Activated CD4-positive, alpha-beta T cell treated with anti-CD3 and anti-CD28 coated beads for 36 hours (primary cell): ENCODE results near the gene UBC. TPM values are rescaled to one million over a fixed set of nuclear protein-coding genes. Genes with fewer than 3 reads are reported as not detected.

ENCODE experiments used
- ATAC-seq: fragments of 200-7000 bp; cut with Tn5 transposase; one replicate; pipeline ENCODE4 v1.10.0; 2021; ENCODE audit warnings: mild to moderate bottlenecking, moderate library complexity
- CTCF ChIA-PET: fragments of 350-600 bp; sonication (Branson Sonifier 250); formaldehyde crosslinking; loops from one replicate; lab custom pipeline; 2021; ENCODE audit warnings: antibody characterized with exemption; lab: Charles Lee
- POLR2A ChIA-PET: fragments of 350-600 bp; sonication (Branson Sonifier 250); formaldehyde crosslinking; loops from one replicate; lab custom pipeline; 2021; ENCODE audit warnings: antibody characterized with exemption, inconsistent platforms; lab: Charles Lee
- DNase-seq: peaks from one replicate; pipeline ENCODE4 v3.0.0-alpha.2; 2020
- H3K27ac Mint-ChIP-seq: one replicate; pipeline ENCODE4 v1.8.0; 2021; ENCODE audit warnings: mixed read lengths
- H3K27me3 Mint-ChIP-seq: one replicate; pipeline ENCODE4 v1.8.0; 2021; ENCODE audit warnings: mixed read lengths
- H3K36me3 Mint-ChIP-seq: one replicate; pipeline ENCODE4 v1.8.0; 2021; ENCODE audit warnings: low read depth, mixed read lengths
- H3K4me1 Mint-ChIP-seq: one replicate; pipeline ENCODE4 v1.8.0; 2021; ENCODE audit warnings: mixed read lengths
- H3K4me3 Mint-ChIP-seq: one replicate; pipeline ENCODE4 v1.8.0; 2021; ENCODE audit warnings: mild to moderate bottlenecking, moderate library complexity, mixed read lengths
- H3K9me3 Mint-ChIP-seq: one replicate; pipeline ENCODE4 v1.8.0; 2021; ENCODE audit warnings: low read depth, mixed read lengths
- intact Hi-C, 2 experiments: fragments of 100-400 bp; cut with DNase I in 1 of 2; cut with micrococcal nuclease in 1 of 2; formaldehyde crosslinking; loops; one replicate each; pipeline versions ENCODE4 v1.14.2 to v1.15.1; 2022 to 2024; cut with DNase I, micrococcal nuclease
- total RNA-seq, 2 experiments: library from RNA; stranded (reverse); gene quantifications; one replicate each; pipeline ENCODE4 v1.2.3, GENCODE V29; 2021

UBC gene
- total RNA-seq, result 100 to 1,000 TPM; 809 to 936 TPM

- H3K36me3 Mint-ChIP-seq, result peaks cover 42% of the 10 kb centered on the region
- DNase-seq (peak; percentile 93), ATAC-seq (peak; percentile 28)
- ChIA-PET POLR2A (interaction anchor here (0.5 to 4.1 kb wide), 9 partner anchors 7 to 346 kb away, joined by 3 to 39 read pairs (median 6); no protein-coding TSS in a partner anchor), CTCF (interaction anchor here (0.7 to 8.3 kb wide), 4 partner anchors 8 to 167 kb away, joined by 3 to 92 read pairs (median 46); no protein-coding TSS in a partner anchor)
- intact Hi-C loops, result loop anchor here (1.0 to 10.0 kb wide), 9 partner anchors 13 to 1940 kb away; partner anchors contain the start of genes BRI3BP (in 1 of the 2), NCOR2 (in 1 of the 2), OGFOD2 (in 1 of the 2) and RILPL2 (in 1 of the 2)
- H3K4me1 Mint-ChIP-seq, result peaks cover 80% of the 10 kb centered on the region
- H3K27me3 Mint-ChIP-seq, result no peaks in the 10 kb centered on the region
- H3K4me3 Mint-ChIP-seq, result peak within 1 kb of the TSS; percentile 100
- no peaks in the 10 kb centered on the region for H3K9me3 Mint-ChIP-seq
- peak within 1 kb of the TSS; percentile 100 for H3K27ac Mint-ChIP-seq
Observed at GRCh38 chr12:124914392-124915238, at the start of gene UBC. TSS of gene UBC (minus strand) at chr12:124914650. CDS start at chr12:124913771, 879 bp downstream.

GRCh38 chr12:124963211-124963610 lies 48.8 kb upstream of the UBC start:
- CTCF ChIA-PET, result interaction anchor here (0.6 kb wide), 1 partner anchor 18 kb away, joined by 3 read pairs; no protein-coding TSS in a partner anchor
- no peak overlapping the region for H3K4me3 Mint-ChIP-seq
- H3K27ac Mint-ChIP-seq, result no peak overlapping the region
- intact Hi-C loops, result no loop called here
- ATAC-seq (no peak), DNase-seq (no peak)
- H3K27me3 Mint-ChIP-seq, result no peaks in the 10 kb centered on the region
- H3K4me1 Mint-ChIP-seq, result no peaks in the 10 kb centered on the region
- no peaks in the 10 kb centered on the region for H3K9me3 Mint-ChIP-seq
- peaks cover 52% of the 10 kb centered on the region for H3K36me3 Mint-ChIP-seq
- POLR2A ChIA-PET, result no interaction called here

GRCh38 chr12:124961055-124961454 lies 46.6 kb upstream of the UBC start:
- Mint-ChIP-seq H3K9me3 (no peaks in the 10 kb centered on the region), H3K4me1 (no peaks in the 10 kb centered on the region), H3K4me3 (no peak overlapping the region), H3K36me3 (peaks cover 53% of the 10 kb centered on the region), H3K27ac (no peak overlapping the region), H3K27me3 (no peaks in the 10 kb centered on the region)
- ChIA-PET POLR2A (interaction anchor here (0.5 kb wide), 1 partner anchor 13 kb away, joined by 5 read pairs; no protein-coding TSS in a partner anchor), CTCF (no interaction called here)
- intact Hi-C loops, result no loop called here
- ATAC-seq (no peak), DNase-seq (no peak)

- Mint-ChIP-seq H3K27ac (no peak overlapping the region), H3K4me1 (no peaks in the 10 kb centered on the region), H3K9me3 (no peaks in the 10 kb centered on the region), H3K27me3 (no peaks in the 10 kb centered on the region), H3K36me3 (peaks cover 40% of the 10 kb centered on the region), H3K4me3 (no peak overlapping the region)
- no peak for DNase-seq
- no peak for ATAC-seq
- CTCF ChIA-PET, result interaction anchor here (0.5 kb wide), 1 partner anchor 72 kb away, joined by 3 read pairs; no protein-coding TSS in a partner anchor
- intact Hi-C loops, result no loop called here
- POLR2A ChIA-PET, result no interaction called here
Observed at GRCh38 chr12:124956571-124956970, 42.1 kb upstream of the UBC start.

GRCh38 chr12:124954771-124955170 lies 40.3 kb upstream of the UBC start:
- intact Hi-C loops, result no loop called here
- no peak overlapping the region for H3K4me3 Mint-ChIP-seq
- ChIA-PET CTCF (interaction anchor here (1.1 to 2.3 kb wide), 3 partner anchors 9 to 48 kb away, joined by 3 to 6 read pairs (median 4); no protein-coding TSS in a partner anchor), POLR2A (no interaction called here)
- ATAC-seq, result no peak
- no peak overlapping the region for H3K27ac Mint-ChIP-seq
- DNase-seq, result no peak
- H3K36me3 Mint-ChIP-seq, result peaks cover 37% of the 10 kb centered on the region
- H3K27me3 Mint-ChIP-seq, result no peaks in the 10 kb centered on the region
- H3K9me3 Mint-ChIP-seq, result no peaks in the 10 kb centered on the region
- no peaks in the 10 kb centered on the region for H3K4me1 Mint-ChIP-seq

- CTCF ChIA-PET, result interaction anchor here (0.7 to 2.3 kb wide), 4 partner anchors 8 to 47 kb away, joined by 3 to 6 read pairs (median 4); no protein-coding TSS in a partner anchor
- no peak overlapping the region for H3K27ac Mint-ChIP-seq
- no peaks in the 10 kb centered on the region for H3K9me3 Mint-ChIP-seq
- H3K27me3 Mint-ChIP-seq, result no peaks in the 10 kb centered on the region
- ATAC-seq (no peak), DNase-seq (no peak)
- intact Hi-C loops, result no loop called here
- no peaks in the 10 kb centered on the region for H3K4me1 Mint-ChIP-seq
- no peak overlapping the region for H3K4me3 Mint-ChIP-seq
- H3K36me3 Mint-ChIP-seq, result peaks cover 36% of the 10 kb centered on the region
- POLR2A ChIA-PET, result interaction anchor here (0.6 to 1.0 kb wide), 3 partner anchors 13 to 1077 kb away, joined by 3 to 4 read pairs (median 3); no protein-coding TSS in a partner anchor
Observed at GRCh38 chr12:124953689-124954405, 39.4 kb upstream of the UBC start.

- ChIA-PET POLR2A (interaction anchor here (0.6 to 1.0 kb wide), 2 partner anchors 12 to 13 kb away, joined by 3 to 4 read pairs; no protein-coding TSS in a partner anchor), CTCF (interaction anchor here (1.5 kb wide), 1 partner anchor 13 kb away, joined by 4 read pairs; no protein-coding TSS in a partner anchor)
- H3K36me3 Mint-ChIP-seq, result peaks cover 33% of the 10 kb centered on the region
- no peaks in the 10 kb centered on the region for H3K27me3 Mint-ChIP-seq
- no peak overlapping the region for H3K27ac Mint-ChIP-seq
- ATAC-seq (no peak), DNase-seq (no peak)
- H3K4me1 Mint-ChIP-seq, result no peaks in the 10 kb centered on the region
- no peaks in the 10 kb centered on the region for H3K9me3 Mint-ChIP-seq
- no peak overlapping the region for H3K4me3 Mint-ChIP-seq
- intact Hi-C loops, result no loop called here
Observed at GRCh38 chr12:124952801-124953200, 38.4 kb upstream of the UBC start.

- ChIA-PET CTCF (interaction anchor here (0.6 to 1.4 kb wide), 2 partner anchors 46 to 53 kb away, joined by 3 to 4 read pairs; no protein-coding TSS in a partner anchor), POLR2A (no interaction called here)
- Mint-ChIP-seq H3K9me3 (no peaks in the 10 kb centered on the region), H3K36me3 (peaks cover 32% of the 10 kb centered on the region), H3K4me3 (no peak overlapping the region), H3K4me1 (no peaks in the 10 kb centered on the region), H3K27ac (no peak overlapping the region), H3K27me3 (no peaks in the 10 kb centered on the region)
- DNase-seq (no peak), ATAC-seq (no peak)
- intact Hi-C loops, result no loop called here
Observed at GRCh38 chr12:124952295-124952694, 37.8 kb upstream of the UBC start.

- Mint-ChIP-seq H3K4me1 (no peaks in the 10 kb centered on the region), H3K36me3 (peaks cover 33% of the 10 kb centered on the region), H3K4me3 (no peak overlapping the region), H3K27ac (no peak overlapping the region), H3K9me3 (no peaks in the 10 kb centered on the region), H3K27me3 (no peaks in the 10 kb centered on the region)
- CTCF ChIA-PET, result interaction anchor here (0.7 kb wide), 1 partner anchor 9 kb away, joined by 3 read pairs; no protein-coding TSS in a partner anchor
- POLR2A ChIA-PET, result no interaction called here
- intact Hi-C loops, result no loop called here
- ATAC-seq (no peak), DNase-seq (no peak)
Observed at GRCh38 chr12:124949779-124950728, 35.6 kb upstream of the UBC start.

- H3K27ac Mint-ChIP-seq, result no peak overlapping the region
- no peaks in the 10 kb centered on the region for H3K9me3 Mint-ChIP-seq
- ChIA-PET CTCF (interaction anchor here (1.2 kb wide), 1 partner anchor 60 kb away, joined by 4 read pairs; no protein-coding TSS in a partner anchor), POLR2A (no interaction called here)
- no peaks in the 10 kb centered on the region for H3K4me1 Mint-ChIP-seq
- no peak for ATAC-seq
- H3K36me3 Mint-ChIP-seq, result peaks cover 27% of the 10 kb centered on the region
- no peak for DNase-seq
- intact Hi-C loops, result no loop called here
- H3K27me3 Mint-ChIP-seq, result no peaks in the 10 kb centered on the region
- H3K4me3 Mint-ChIP-seq, result no peak overlapping the region
Observed at GRCh38 chr12:124949066-124949465, 34.6 kb upstream of the UBC start.
